H1 (cell line): ENCODE measurements around the gene SOX15. TPM values are rescaled to one million over a fixed set of nuclear protein-coding genes. Genes with fewer than 3 reads are reported as not detected.

Experiments
- CTCF ChIA-PET: fragments of 300-600 bp; sonication (Branson Sonifier 250); formaldehyde crosslinking; loops from one replicate; lab custom pipeline; 2021; ENCODE audit not compliant: partially characterized antibody; lab: Charles Lee
- POLR2A ChIA-PET: fragments of 300-600 bp; sonication (Branson Sonifier 250); formaldehyde crosslinking; loops from one replicate; lab custom pipeline; 2021; ENCODE audit warnings: inconsistent platforms; ENCODE audit not compliant: partially characterized antibody; lab: Charles Lee
- DNase-seq, 2 experiments: peaks; one replicate each; pipeline versions ENCODE4 v3.0.0 to v3.0.0-alpha.2; 2010 to 2022; ENCODE audit warnings: low spot score in 2 of 2, low read depth in 1 of 2, mixed read lengths in 1 of 2
- FAIRE-seq: peaks from 2 replicates; lab custom pipeline; 2011; peaks lifted over from hg19 to GRCh38; lab: Jason Lieb, UNC
- H2AFZ ChIP-seq: 2 replicates; pipeline ENCODE4 v1.8.1; 2012; ENCODE audit warnings: low read length, inconsistent platforms
- H2AK5ac ChIP-seq: 2 replicates; pipeline ENCODE4 v1.6.1; 2013; ENCODE audit warnings: low read depth, low read length
- H2BK120ac ChIP-seq: replicated peaks from 2 replicates; pipeline ENCODE3; 2013; ENCODE audit warnings: low read depth, low read length, inconsistent platforms
- H2BK12ac ChIP-seq: 2 replicates; pipeline ENCODE4 v1.6.1; 2013; ENCODE audit warnings: low read depth, low read length
- H2BK15ac ChIP-seq: 2 replicates; pipeline ENCODE4 v1.6.1; 2013; ENCODE audit warnings: low read length
- H2BK20ac ChIP-seq: 2 replicates; pipeline ENCODE4 v1.6.1; 2013; ENCODE audit warnings: low read length
- H2BK5ac ChIP-seq: 2 replicates; pipeline ENCODE4 v1.6.1; 2013; ENCODE audit warnings: low read depth, low read length
- H3K14ac ChIP-seq: 2 replicates; pipeline ENCODE4 v1.6.1; 2013; ENCODE audit warnings: inconsistent platforms; ENCODE audit not compliant: insufficient read length
- H3K18ac ChIP-seq: 2 replicates; pipeline ENCODE4 v1.6.1; 2013; ENCODE audit warnings: low read length; ENCODE audit errors: extremely low read depth
- H3K23ac ChIP-seq: 2 replicates; pipeline ENCODE4 v1.6.1; 2013; ENCODE audit warnings: inconsistent platforms; ENCODE audit not compliant: insufficient read length
- H3K23me2 ChIP-seq: 2 replicates; pipeline ENCODE4 v1.6.1; 2013; ENCODE audit warnings: low read depth, low read length
- H3K27ac ChIP-seq: 2 replicates; pipeline ENCODE4 v1.6.1; 2011; ENCODE audit warnings: low read depth, low read length, inconsistent platforms
- H3K27me3 ChIP-seq, 4 experiments: replicated peaks in 1 of 4; 1 replicate in 1 of 4; 2 replicates in 3 of 4; pipeline versions ENCODE4 v1.6.1 to v1.8.1; 2011 to 2013; ENCODE audit warnings: low read length in 3 of 4, mild to moderate bottlenecking in 3 of 4, inconsistent platforms in 2 of 4, mixed read lengths in 2 of 4, moderate library complexity in 1 of 4; ENCODE audit not compliant: control insufficient read depth in 3 of 4, insufficient read depth in 3 of 4; ENCODE audit errors: extremely low read depth in 1 of 4
- H3K36me3 ChIP-seq, 4 experiments: 2 replicates each; pipeline versions ENCODE4 v1.6.1 to v1.8.1; 2011 to 2013; ENCODE audit warnings: mild to moderate bottlenecking in 4 of 4, low read length in 3 of 4, moderate library complexity in 2 of 4, control low read depth in 1 of 4, inconsistent platforms in 1 of 4; ENCODE audit not compliant: insufficient read depth in 4 of 4, control insufficient read depth in 2 of 4
- H3K4ac ChIP-seq: replicated peaks from 2 replicates; pipeline ENCODE3; 2013; ENCODE audit warnings: low read length, low read depth, mixed read lengths, inconsistent platforms; ENCODE audit not compliant: insufficient read length
- H3K4me1 ChIP-seq, 4 experiments: replicated peaks in 1 of 4; 1 replicate in 1 of 4; 2 replicates in 3 of 4; pipeline versions ENCODE4 v1.6.1 to v1.8.1; 2011 to 2013; ENCODE audit warnings: low read length in 3 of 4, inconsistent platforms in 2 of 4, mixed read lengths in 1 of 4; ENCODE audit not compliant: insufficient read depth in 4 of 4, control insufficient read depth in 3 of 4
- H3K4me2 ChIP-seq, 2 experiments: 2 replicates each; pipeline versions ENCODE4 v1.6.1 to v1.8.1; 2011 to 2013; ENCODE audit warnings: low read depth in 2 of 2, low read length in 2 of 2, control low read depth in 1 of 2, inconsistent platforms in 1 of 2, mild to moderate bottlenecking in 1 of 2; ENCODE audit not compliant: insufficient read depth in 1 of 2
- H3K4me3 ChIP-seq, 4 experiments: fragments of 200-600, 300-600 bp in 1 of 4; sonication (generic), shearing (Covaris generic), sonication (Bioruptor Twin) in 1 of 4; 2 replicates each; pipeline versions ENCODE4 v1.5.1 to v1.8.1; 2011 to 2016; ENCODE audit warnings: low read length in 4 of 4, low read depth in 3 of 4, control low read depth in 2 of 4, inconsistent platforms in 2 of 4, mild to moderate bottlenecking in 2 of 4, mixed read lengths in 1 of 4, moderate library complexity in 1 of 4; ENCODE audit not compliant: insufficient read depth in 2 of 4; ENCODE audit errors: extremely low read depth in 1 of 4
- H3K56ac ChIP-seq: replicated peaks from 2 replicates; pipeline ENCODE3; 2013; ENCODE audit warnings: low read depth, mild to moderate bottlenecking, mixed read lengths, low read length, inconsistent platforms; ENCODE audit not compliant: insufficient read length
- H3K79me1 ChIP-seq: 2 replicates; pipeline ENCODE4 v1.6.1; 2013; ENCODE audit warnings: low read depth, low read length, control low read depth
- H3K79me2 ChIP-seq, 2 experiments: 2 replicates each; pipeline versions ENCODE4 v1.6.1 to v1.8.1; 2012 to 2013; ENCODE audit warnings: low read length in 2 of 2, mild to moderate bottlenecking in 2 of 2, inconsistent platforms in 1 of 2; ENCODE audit not compliant: insufficient read depth in 2 of 2, control insufficient read depth in 1 of 2
- H3K9ac ChIP-seq, 4 experiments: replicated peaks in 1 of 4; 1 replicate in 1 of 4; 2 replicates in 3 of 4; pipeline versions ENCODE4 v1.6.1 to v1.8.1; 2011 to 2013; ENCODE audit warnings: low read depth in 3 of 4, low read length in 3 of 4, control low read depth in 2 of 4, mild to moderate bottlenecking in 2 of 4, moderate library complexity in 2 of 4, inconsistent platforms in 1 of 4; ENCODE audit errors: extremely low read depth in 1 of 4
- H3K9me3 ChIP-seq, 2 experiments: 2 replicates each; pipeline versions ENCODE4 v1.6.1 to v1.8.1; 2012 to 2013; ENCODE audit warnings: mild to moderate bottlenecking in 2 of 2, moderate library complexity in 2 of 2, control low read depth in 1 of 2, inconsistent platforms in 1 of 2, low read depth in 1 of 2, low read length in 1 of 2, mixed read lengths in 1 of 2; ENCODE audit not compliant: insufficient read depth in 2 of 2
- H4K20me1 ChIP-seq, 2 experiments: replicated peaks in 1 of 2; 2 replicates each; pipeline versions ENCODE3 to v1.8.1; 2011 to 2013; ENCODE audit warnings: inconsistent platforms in 2 of 2, low read length in 2 of 2, mild to moderate bottlenecking in 1 of 2; ENCODE audit not compliant: insufficient read depth in 2 of 2, control insufficient read depth in 1 of 2
- H4K5ac ChIP-seq: 2 replicates; pipeline ENCODE4 v1.6.1; 2013; ENCODE audit warnings: low read length, low read depth, mixed read lengths, inconsistent platforms; ENCODE audit not compliant: insufficient read length
- H4K8ac ChIP-seq: 2 replicates; pipeline ENCODE4 v1.8.0; 2013; ENCODE audit warnings: mild to moderate bottlenecking, moderate library complexity, low read length, inconsistent platforms; ENCODE audit not compliant: insufficient read depth; ENCODE audit errors: extremely low read depth
- H4K91ac ChIP-seq: replicated peaks from 2 replicates; pipeline ENCODE3; 2013; ENCODE audit warnings: low read length, mixed read lengths, inconsistent platforms; ENCODE audit not compliant: insufficient read length
- BACH1 ChIP-seq: IDR thresholded peaks from 2 replicates; pipeline ENCODE4 v1.6.1; 2012; ENCODE audit warnings: low read length, improper control_type of control experiment
- MAFK ChIP-seq: IDR thresholded peaks from 2 replicates; pipeline ENCODE4 v1.6.1; 2012; ENCODE audit warnings: low read depth, mild to moderate bottlenecking, improper control_type of control experiment, low read length
- RAD21 ChIP-seq, 2 experiments: IDR thresholded peaks in 1 of 2; conservative IDR thresholded peaks in 1 of 2; 2 replicates each; pipeline ENCODE4 v1.6.1; 2011; ENCODE audit warnings: low read depth in 2 of 2, low read length in 2 of 2, improper control_type of control experiment in 1 of 2, inconsistent platforms in 1 of 2, mild to moderate bottlenecking in 1 of 2, moderate library complexity in 1 of 2
- WGBS, 2 experiments: shearing (Covaris generic) in 1 of 2; methylation state at CpG; one replicate each; pipeline versions ENCODE4 v1.1.6 to v1.1.7; 2013 to 2015; ENCODE audit warnings: low lambda C conversion rate in 2 of 2, mixed read lengths in 2 of 2, inconsistent platforms in 1 of 2, low coverage in 1 of 2, missing lambda C conversion rate in 1 of 2; ENCODE audit not compliant: insufficient replicate concordance in 2 of 2, insufficient coverage in 1 of 2, insufficient read length in 1 of 2; ENCODE audit errors: extremely low coverage in 1 of 2, missing lambda C conversion rate in 1 of 2; 5-methylcytosine and 5-hydroxymethylcytosine counted together
- polyA plus RNA-seq, 7 experiments: library from polyadenylated mRNA; depleted of rRNA in 3 of 7; stranded (reverse) in 5 of 7; unstranded in 2 of 7; fragments of >200 nt in 5 of 7; fragments of 200-250 nt in 2 of 7; gene quantifications; 1 replicate in 5 of 7; 2 replicates in 1 of 7; 4 replicates in 1 of 7; pipeline versions ENCODE4 v1.2.1 to v1.2.3, GENCODE V29; 2011 to 2013; ENCODE audit warnings: missing spikeins in 2 of 7, mixed read lengths in 2 of 7
- total RNA-seq: library from RNA; stranded (reverse); fragmentation: NEBNext Ultra II Directional; extraction: Animal tissue kit (Norgen Biotek cat#: 25700); gene quantifications from 2 replicates; pipeline ENCODE4 v1.2.1, GENCODE V29; 2021

The SOX15 gene
- total and polyA plus RNA-seq, 2 of the 8 experiments (the other 6 are each of a cell fraction or from before 2014, with no cell fraction given): 14.3 to 26.8 TPM

DNA sequence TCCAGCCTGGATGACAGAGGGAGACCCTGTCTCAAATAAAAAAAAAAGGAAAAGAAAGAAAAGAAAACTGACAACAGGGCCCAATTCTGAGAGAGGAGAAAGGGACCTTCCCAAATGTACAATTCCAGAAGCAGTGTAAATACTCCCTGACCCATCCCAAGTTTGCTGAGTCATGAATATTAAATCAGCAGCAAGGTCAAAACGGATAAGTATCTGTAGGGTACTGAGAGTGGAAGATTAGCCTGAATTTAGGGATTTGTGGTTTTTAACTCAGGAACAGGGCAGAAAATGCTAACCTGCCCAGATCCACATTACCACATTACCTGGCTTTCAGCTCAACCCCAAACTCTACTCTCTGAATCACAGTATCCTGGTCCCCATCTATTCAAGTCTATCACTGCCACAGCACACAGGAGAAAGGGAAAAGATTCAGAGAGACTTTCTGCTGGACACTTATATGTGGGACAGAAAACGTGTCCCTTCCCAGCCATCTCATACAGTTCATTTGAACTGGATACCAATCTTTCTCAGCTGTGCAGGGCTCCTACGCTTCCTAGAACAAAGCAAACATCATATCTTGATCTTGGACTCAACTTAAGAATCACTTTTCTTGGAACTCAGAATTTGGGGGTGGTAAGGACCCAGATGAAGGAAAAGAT, 21.9 kb upstream of the SOX15 start:
- Histone ChIP-seq H3K79me2 (peaks cover 4 to 47% of the 10 kb centered on the region in 2 experiments; a peak in 3 of 4 replicates), H2BK5ac (no peak overlapping the region), H4K91ac (no peak overlapping the region), H3K4me3 (no peak overlapping the region), H3K9me3 (no peaks in the 10 kb centered on the region), H2BK12ac (no peak overlapping the region), H3K27ac (no peak overlapping the region), H3K56ac (no peak overlapping the region), H3K18ac (no peak overlapping the region), H4K20me1 (peaks cover 0 to 11% of the 10 kb centered on the region in 2 experiments), H3K4me1 (peaks cover 0 to 5% (median 1%) of the 10 kb centered on the region in 4 experiments; a peak in 4 of 7 replicates), H3K27me3 (no peaks in the 10 kb centered on the region), H4K8ac (no peak overlapping the region), H3K4me2 (no peak overlapping the region; a peak in 1 of 4 replicates), H3K23me2 (peaks cover 6% of the 10 kb centered on the region), H2BK15ac (no peak overlapping the region), H4K5ac (no peak overlapping the region), H2AFZ (no peak overlapping the region)
- 85% methylated on average over 3 of the region's 3 CpGs; no CpG with 5 or more reads in 1 of the 2 experiments for WGBS, 2 experiments
- DNase-seq: no peak
- CTCF ChIA-PET: interaction anchor here (0.6 to 13.4 kb wide), 8 partner anchors 11 to 76 kb away, joined by 3 to 92 read pairs (median 4); partner anchors contain the start of genes MPDU1, SHBG, TP53 and WRAP53
- TF ChIP-seq MAFK: peak; percentile 77
- TF ChIP-seq BACH1: peak; percentile 57; the same call in 1 of the 2 replicates
- no peak for TF ChIP-seq RAD21 (IDR thresholded peaks at IDR 0.05 in 1 of 2, conservative IDR thresholded peaks at IDR 0.05 in 1 of 2; ENCODE audit: low read depth in 2 of 2, low read length in 2 of 2)
- TF ChIP-seq, all 59 proteins: peak for 2
- FAIRE-seq: no peak
- Histone ChIP-seq H3K9ac (no peak overlapping the region; a peak in 1 of 7 replicates), H3K36me3 (peaks cover 0 to 13% (median 0%) of the 10 kb centered on the region in 4 experiments; a peak in 3 of 8 replicates), H3K4ac (no peak overlapping the region), H3K79me1 (peaks cover 20% of the 10 kb centered on the region), H2BK120ac (no peak overlapping the region), H3K23ac (no peak overlapping the region), H2BK20ac (no peak overlapping the region), H3K14ac (no peak overlapping the region), H2AK5ac (no peak overlapping the region)
- POLR2A ChIA-PET: interaction anchor here (0.6 to 79.4 kb wide), 4 partner anchors 19 to 88 kb away, joined by 3 to 2272 read pairs (median 6); partner anchors contain the start of genes ATP1B2, CD68, TP53 and WRAP53
